Fibroblast of skin of scalp (primary cell): ENCODE results near the gene ALK.

Experiments used
- DNase-seq: peaks from one replicate; pipeline ENCODE4 v3.0.0-alpha.2; 2013

Gene ALK

DNA sequence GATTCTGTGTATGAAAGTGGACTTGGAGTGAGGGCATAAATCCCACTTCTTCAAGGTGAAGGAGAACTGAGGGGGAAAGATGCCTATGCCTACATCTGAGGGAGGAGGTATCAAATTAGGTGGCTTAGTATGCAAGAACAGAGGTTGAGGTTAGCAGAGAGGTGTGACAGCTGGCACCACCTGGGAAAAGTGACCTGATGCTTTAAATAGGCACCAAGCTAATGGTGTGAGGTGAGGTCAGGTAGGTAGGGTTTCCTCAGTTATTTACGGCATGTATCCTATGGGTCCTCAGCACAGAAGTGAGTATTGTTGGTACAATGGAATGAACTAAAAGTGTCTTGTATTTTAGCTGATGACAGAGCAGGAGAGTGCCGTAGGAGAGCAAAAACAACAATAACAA, 439.0 kb downstream of the ALK start:
- no peak for DNase-seq

DNA sequence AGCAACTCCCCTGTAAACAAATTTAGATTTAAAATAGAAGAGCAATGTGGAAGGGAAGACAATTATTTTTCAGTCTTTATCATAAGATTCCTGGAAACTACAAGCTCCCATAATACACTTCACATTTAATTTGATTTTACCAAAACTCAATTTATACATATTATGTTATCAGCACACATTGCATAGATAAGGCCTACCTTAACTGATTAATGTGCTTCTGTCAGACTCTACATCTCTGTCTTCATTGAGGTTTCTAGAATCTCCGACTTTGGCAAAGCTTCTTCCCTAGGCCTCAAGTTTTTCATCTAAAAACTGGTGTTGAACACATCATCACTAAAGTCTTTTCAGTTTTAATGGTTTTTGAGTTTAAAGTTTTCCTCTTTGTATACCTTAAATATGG, 440.1 kb downstream of the ALK start:
- no peak for DNase-seq

- no peak for DNase-seq
Observed at GRCh38 chr2:29480426-29480825, 441.0 kb downstream of the ALK start.

- DNase-seq: no peak
Observed at GRCh38 chr2:29479401-29479800, 442.0 kb downstream of the ALK start.

DNA sequence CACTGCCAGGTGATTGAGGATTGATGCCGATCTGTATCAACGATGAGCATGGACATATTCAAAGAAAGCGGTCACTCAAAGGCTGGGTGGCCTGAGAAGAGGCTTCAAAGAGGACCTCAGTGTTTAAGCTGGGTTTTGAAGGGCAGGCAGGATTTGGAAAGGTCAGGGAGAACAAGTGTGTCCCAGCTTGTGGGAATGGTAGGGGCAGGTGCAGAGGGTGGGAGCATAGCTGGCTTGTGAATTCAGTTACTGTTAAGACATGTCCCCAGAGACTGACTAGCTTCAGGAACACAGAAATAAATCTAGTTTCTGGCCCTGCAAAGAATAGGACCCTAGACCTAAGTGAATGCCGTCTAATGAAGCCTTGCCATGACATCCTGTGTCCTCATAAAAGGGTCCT, 442.7 kb downstream of the ALK start:
- no peak for DNase-seq

GRCh38 chr2:29477186-29477585, 444.2 kb downstream of the ALK start:
- DNase-seq: no peak

GRCh38 chr2:29475499-29475898, 445.9 kb downstream of the ALK start:
- DNase-seq: no peak

- DNase-seq: no peak
Observed at GRCh38 chr2:29469961-29470360, 451.4 kb downstream of the ALK start.

DNA sequence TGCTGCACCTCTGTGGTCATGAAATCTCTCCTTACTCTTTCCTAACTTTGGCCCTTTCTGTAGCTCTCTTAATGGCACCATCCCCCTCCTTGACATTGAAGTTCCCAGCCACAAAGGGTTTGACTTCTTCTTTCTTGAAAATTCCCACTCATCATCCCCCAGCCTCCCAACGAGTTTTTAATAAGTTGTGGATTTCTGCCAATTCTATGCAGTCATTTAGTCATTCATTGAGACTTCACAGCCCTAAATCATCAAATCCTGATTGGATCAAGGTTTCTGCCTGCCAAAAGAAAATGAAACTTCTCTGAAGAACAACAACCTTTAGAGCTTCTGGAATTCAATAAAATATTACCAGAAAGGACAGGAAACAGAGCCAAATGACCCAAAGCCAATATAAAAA, 451.9 kb downstream of the ALK start:
- DNase-seq: peak; percentile 24

- peak; percentile 92 for DNase-seq
Observed at GRCh38 chr2:29463181-29463900, 458.0 kb downstream of the ALK start.

- DNase-seq: peak; percentile 81
Observed at GRCh38 chr2:29462293-29462692, 459.1 kb downstream of the ALK start.

GRCh38 chr2:29460190-29460589, 461.2 kb downstream of the ALK start:
- DNase-seq: no peak

- DNase-seq: peak; percentile 61
Observed at GRCh38 chr2:29459445-29460179, 461.8 kb downstream of the ALK start.

GRCh38 chr2:29456429-29456828, 465.0 kb downstream of the ALK start:
- DNase-seq: no peak

- DNase-seq: peak; percentile 45
Observed at GRCh38 chr2:29455200-29455860, 466.1 kb downstream of the ALK start.

GRCh38 chr2:29452036-29452435, 469.4 kb downstream of the ALK start:
- DNase-seq: no peak

DNA sequence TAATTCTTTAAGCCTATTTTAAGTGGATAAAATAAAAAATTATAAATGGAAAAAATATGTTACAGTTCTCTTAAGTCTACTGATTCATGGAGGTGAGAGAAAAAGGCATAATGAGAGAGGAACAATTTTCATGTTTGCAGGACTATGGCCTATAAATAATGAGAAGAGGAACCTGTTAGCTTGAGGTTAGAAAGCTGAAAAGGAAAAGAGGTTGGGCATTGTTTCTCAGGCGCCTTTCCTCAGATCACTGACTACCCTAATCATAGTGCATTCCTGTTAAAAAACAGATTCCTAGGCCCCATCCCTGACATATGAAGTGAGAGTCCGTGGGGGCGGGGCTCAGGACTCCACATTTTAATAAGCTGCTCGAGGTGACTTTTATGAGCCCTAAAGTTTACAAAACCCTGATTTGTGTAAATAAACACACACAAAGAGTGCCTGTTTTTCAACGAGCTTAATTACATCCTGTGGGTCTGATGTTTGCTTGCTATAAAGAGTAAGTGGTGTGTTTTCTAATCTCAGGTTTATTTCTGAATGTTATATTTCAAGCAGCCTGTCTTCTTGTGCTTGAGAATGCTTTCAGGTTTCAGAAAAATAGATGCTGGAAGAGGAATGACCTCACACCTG, 470.7 kb downstream of the ALK start:
- no peak for DNase-seq

- no peak for DNase-seq
Observed at GRCh38 chr2:29449499-29449898, 471.9 kb downstream of the ALK start.

DNA sequence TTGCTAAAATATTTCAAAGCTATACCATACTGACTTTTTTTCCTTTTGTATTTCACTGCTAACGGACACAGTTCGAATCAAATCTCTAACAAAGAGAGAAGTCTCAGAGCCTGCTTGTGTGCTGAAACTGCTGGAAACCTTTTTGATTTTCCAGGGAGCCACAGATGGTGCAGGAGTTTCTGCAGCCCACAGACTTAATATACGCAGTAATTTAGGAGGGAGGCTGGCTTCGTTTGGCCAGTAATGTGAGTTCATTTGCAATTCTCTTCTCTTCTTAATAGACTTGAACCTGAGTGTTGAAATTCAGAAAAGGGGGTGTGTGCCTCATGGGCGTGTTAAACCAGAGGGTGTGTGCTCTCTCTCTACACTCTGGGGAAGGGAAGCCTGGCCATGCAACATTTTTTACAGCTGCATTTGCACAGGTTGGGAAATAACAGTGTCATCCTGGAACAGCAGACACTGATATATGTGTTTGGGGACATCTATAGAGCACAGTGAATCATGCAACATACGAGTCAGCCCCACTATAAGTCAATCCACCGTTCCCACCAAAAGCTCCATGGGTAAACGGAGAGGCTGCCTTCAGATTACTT, 473.2 kb downstream of the ALK start:
- no peak for DNase-seq

- DNase-seq: no peak
Observed at GRCh38 chr2:29447513-29447912, 473.9 kb downstream of the ALK start.

DNA sequence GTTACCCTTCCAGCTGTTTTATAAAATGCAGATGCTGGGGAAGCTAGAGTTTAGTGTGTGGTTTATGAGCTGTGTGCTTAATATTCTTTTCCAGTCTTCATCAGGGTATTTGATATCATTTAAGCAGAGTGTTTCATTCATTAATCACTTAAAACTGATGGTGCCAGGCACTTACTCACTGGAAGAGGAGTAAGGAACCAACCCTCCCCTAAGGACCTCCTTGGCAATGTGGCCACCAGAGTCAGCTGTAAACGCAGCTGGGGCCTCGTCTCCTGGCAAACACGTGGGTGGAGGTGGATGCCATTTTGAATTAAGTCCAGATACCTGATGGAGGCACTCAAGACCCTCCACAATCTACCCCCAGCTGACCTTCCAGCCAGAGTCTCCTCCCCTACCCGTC, 474.5 kb downstream of the ALK start:
- peak; percentile 6 for DNase-seq

GRCh38 chr2:29444150-29444549, 477.2 kb downstream of the ALK start:
- no peak for DNase-seq

DNA sequence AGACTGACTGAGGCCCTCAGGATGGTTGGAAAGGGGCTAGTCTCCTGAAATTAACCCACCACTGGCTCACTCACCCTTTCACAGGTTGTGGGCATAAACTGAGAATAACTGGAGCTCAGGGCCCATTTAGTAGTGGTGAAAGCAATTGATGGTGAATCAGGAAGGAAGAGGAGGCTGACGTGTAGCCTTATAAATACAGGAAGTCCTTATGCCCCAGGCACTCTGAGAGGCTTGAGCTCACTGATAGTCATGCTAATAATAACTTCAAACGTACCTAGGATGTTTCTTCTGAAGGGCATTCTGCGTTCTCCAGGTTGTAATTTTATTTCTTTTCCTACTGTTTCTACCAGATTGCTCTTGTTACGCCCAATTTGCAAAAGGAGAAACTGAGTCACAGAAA, 477.8 kb downstream of the ALK start:
- no peak for DNase-seq
